ENCODE data around the gene FOXO3. TPM values are rescaled to one million over a fixed set of nuclear protein-coding genes. Genes with fewer than 3 reads are reported as not detected.

Gene FOXO3
- polyA plus RNA-seq, 1 of the 3 experiments (the other 2 are of a cell fraction) = 8.1 TPM

- Histone ChIP-seq H4K20me1 (ENCODE audit: insufficient read depth) (peaks cover 18% of the 10 kb centered on the region), H3K9ac (no peak overlapping the region), H3K9me3 (no peaks in the 10 kb centered on the region), H3K27ac (ENCODE audit: low read depth in 2 of 2, low read length in 1 of 2) (no peak overlapping the region), H3K27me3 (ENCODE audit: insufficient read depth) (no peaks in the 10 kb centered on the region), H3K36me3 (replicated peaks in 1 of 2; ENCODE audit: control insufficient read depth in 1 of 2, insufficient read depth in 2 of 2, low read length in 1 of 2) (peaks cover 0 to 8% of the 10 kb centered on the region in 2 experiments), H3K4me3 (ENCODE audit: low read depth in 2 of 2, low read length in 1 of 2) (no peak overlapping the region), H2AFZ (ENCODE audit: low read depth) (no peak overlapping the region), H3K9me2 (no peaks in the 10 kb centered on the region), H3F3A (replicated peaks; ENCODE audit: insufficient read depth) (no peaks in the 10 kb centered on the region), H3K79me2 (ENCODE audit: insufficient read depth) (peaks cover 32% of the 10 kb centered on the region; the same call in 1 of the 2 replicates), H3K4me2 (no peak overlapping the region), H3K4me1 (ENCODE audit: control insufficient read depth in 1 of 2, insufficient read depth in 2 of 2, low read depth in 1 of 2, low read length in 1 of 2) (peaks cover 0 to 16% of the 10 kb centered on the region in 2 experiments; a peak in 2 of 4 replicates)
- CTCF ChIA-PET = no interaction called here
- POLR2A ChIA-PET = no interaction called here
- DNase-seq = no peak
- TF ChIP-seq TCF12 (IDR thresholded peaks at IDR 0.05) (no peak), JUND (IDR thresholded peaks at IDR 0.05) (no peak), EP300 (IDR thresholded peaks at IDR 0.05; ENCODE audit: borderline replicate concordance in 1 of 2, low read depth in 1 of 2, low read length in 1 of 2) (no peak), MEF2A (IDR thresholded peaks at IDR 0.05; ENCODE audit: borderline replicate concordance, low read depth) (no peak), RCOR1 (IDR thresholded peaks at IDR 0.05; ENCODE audit: low read length) (no peak), GATA2 (CRISPR knock-in tag; IDR thresholded peaks at IDR 0.05) (no peak), ELF1 (IDR thresholded peaks at IDR 0.05) (no peak), RFX5 (IDR thresholded peaks at IDR 0.05; ENCODE audit: low read length) (no peak), TEAD4 (IDR thresholded peaks at IDR 0.05; ENCODE audit: borderline replicate concordance, insufficient read depth) (no peak), YY1 (IDR thresholded peaks at IDR 0.05; ENCODE audit: low read depth) (no peak), GABPA (IDR thresholded peaks at IDR 0.05; ENCODE audit: low read depth) (no peak), FOXM1 (IDR thresholded peaks at IDR 0.05; ENCODE audit: low read depth) (no peak), RXRA (IDR thresholded peaks at IDR 0.05; ENCODE audit: borderline replicate concordance, low read depth) (no peak)
- TF ChIP-seq, protein P1, sequence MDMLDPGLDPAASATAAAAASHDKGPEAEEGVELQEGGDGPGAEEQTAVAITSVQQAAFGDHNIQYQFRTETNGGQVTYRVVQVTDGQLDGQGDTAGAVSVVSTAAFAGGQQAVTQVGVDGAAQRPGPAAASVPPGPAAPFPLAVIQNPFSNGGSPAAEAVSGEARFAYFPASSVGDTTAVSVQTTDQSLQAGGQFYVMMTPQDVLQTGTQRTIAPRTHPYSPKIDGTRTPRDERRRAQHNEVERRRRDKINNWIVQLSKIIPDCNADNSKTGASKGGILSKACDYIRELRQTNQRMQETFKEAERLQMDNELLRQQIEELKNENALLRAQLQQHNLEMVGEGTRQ (IDR thresholded peaks at IDR 0.05; ENCODE audit: borderline replicate concordance, low read depth, low read length) = no peak
- TF ChIP-seq, protein P2, sequence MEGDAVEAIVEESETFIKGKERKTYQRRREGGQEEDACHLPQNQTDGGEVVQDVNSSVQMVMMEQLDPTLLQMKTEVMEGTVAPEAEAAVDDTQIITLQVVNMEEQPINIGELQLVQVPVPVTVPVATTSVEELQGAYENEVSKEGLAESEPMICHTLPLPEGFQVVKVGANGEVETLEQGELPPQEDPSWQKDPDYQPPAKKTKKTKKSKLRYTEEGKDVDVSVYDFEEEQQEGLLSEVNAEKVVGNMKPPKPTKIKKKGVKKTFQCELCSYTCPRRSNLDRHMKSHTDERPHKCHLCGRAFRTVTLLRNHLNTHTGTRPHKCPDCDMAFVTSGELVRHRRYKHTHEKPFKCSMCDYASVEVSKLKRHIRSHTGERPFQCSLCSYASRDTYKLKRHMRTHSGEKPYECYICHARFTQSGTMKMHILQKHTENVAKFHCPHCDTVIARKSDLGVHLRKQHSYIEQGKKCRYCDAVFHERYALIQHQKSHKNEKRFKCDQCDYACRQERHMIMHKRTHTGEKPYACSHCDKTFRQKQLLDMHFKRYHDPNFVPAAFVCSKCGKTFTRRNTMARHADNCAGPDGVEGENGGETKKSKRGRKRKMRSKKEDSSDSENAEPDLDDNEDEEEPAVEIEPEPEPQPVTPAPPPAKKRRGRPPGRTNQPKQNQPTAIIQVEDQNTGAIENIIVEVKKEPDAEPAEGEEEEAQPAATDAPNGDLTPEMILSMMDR (IDR thresholded peaks at IDR 0.05) = no peak
- TF ChIP-seq, protein P3, sequence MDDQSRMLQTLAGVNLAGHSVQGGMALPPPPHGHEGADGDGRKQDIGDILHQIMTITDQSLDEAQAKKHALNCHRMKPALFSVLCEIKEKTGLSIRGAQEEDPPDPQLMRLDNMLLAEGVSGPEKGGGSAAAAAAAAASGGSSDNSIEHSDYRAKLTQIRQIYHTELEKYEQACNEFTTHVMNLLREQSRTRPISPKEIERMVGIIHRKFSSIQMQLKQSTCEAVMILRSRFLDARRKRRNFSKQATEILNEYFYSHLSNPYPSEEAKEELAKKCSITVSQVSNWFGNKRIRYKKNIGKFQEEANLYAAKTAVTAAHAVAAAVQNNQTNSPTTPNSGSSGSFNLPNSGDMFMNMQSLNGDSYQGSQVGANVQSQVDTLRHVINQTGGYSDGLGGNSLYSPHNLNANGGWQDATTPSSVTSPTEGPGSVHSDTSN (IDR thresholded peaks at IDR 0.05) = no peak
- TF ChIP-seq, protein P4, sequence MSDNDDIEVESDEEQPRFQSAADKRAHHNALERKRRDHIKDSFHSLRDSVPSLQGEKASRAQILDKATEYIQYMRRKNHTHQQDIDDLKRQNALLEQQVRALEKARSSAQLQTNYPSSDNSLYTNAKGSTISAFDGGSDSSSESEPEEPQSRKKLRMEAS (IDR thresholded peaks at IDR 0.05; ENCODE audit: low read depth) = no peak
- TF ChIP-seq, protein P5, sequence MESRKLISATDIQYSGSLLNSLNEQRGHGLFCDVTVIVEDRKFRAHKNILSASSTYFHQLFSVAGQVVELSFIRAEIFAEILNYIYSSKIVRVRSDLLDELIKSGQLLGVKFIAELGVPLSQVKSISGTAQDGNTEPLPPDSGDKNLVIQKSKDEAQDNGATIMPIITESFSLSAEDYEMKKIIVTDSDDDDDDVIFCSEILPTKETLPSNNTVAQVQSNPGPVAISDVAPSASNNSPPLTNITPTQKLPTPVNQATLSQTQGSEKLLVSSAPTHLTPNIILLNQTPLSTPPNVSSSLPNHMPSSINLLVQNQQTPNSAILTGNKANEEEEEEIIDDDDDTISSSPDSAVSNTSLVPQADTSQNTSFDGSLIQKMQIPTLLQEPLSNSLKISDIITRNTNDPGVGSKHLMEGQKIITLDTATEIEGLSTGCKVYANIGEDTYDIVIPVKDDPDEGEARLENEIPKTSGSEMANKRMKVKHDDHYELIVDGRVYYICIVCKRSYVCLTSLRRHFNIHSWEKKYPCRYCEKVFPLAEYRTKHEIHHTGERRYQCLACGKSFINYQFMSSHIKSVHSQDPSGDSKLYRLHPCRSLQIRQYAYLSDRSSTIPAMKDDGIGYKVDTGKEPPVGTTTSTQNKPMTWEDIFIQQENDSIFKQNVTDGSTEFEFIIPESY (IDR thresholded peaks at IDR 0.05; ENCODE audit: borderline replicate concordance, low read depth) = no peak
- TF ChIP-seq, protein P6, sequence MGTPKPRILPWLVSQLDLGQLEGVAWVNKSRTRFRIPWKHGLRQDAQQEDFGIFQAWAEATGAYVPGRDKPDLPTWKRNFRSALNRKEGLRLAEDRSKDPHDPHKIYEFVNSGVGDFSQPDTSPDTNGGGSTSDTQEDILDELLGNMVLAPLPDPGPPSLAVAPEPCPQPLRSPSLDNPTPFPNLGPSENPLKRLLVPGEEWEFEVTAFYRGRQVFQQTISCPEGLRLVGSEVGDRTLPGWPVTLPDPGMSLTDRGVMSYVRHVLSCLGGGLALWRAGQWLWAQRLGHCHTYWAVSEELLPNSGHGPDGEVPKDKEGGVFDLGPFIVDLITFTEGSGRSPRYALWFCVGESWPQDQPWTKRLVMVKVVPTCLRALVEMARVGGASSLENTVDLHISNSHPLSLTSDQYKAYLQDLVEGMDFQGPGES (IDR thresholded peaks at IDR 0.05; ENCODE audit: low read depth, low read length) = no peak
- TF ChIP-seq, protein P7, sequence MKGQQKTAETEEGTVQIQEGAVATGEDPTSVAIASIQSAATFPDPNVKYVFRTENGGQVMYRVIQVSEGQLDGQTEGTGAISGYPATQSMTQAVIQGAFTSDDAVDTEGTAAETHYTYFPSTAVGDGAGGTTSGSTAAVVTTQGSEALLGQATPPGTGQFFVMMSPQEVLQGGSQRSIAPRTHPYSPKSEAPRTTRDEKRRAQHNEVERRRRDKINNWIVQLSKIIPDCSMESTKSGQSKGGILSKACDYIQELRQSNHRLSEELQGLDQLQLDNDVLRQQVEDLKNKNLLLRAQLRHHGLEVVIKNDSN (IDR thresholded peaks at IDR 0.05; ENCODE audit: borderline replicate concordance, low read depth) = no peak
- WGBS (ENCODE audit: low lambda C conversion rate) = 92% methylated on average over 1 of the region's 1 CpG
Observed at GRCh38 chr6:108643184-108643583, 82.5 kb downstream of the FOXO3 start.

All from SK-N-SH (cell line).